NCI-H2029 treated with DMSO at 0.1 percent for 48 hours (cell line): ENCODE measurements around the gene PCNT.
"Not testable (repeated sequence)": the region's sequence is repeated elsewhere in the genome, so short reads cannot be mapped to it uniquely, and the experiment has no call there.

Source experiments
- DNase-seq: peaks from one replicate; lab custom pipeline; 2025; lab: John Stamatoyannopoulos, UW

The PCNT gene

GRCh38 chr21:46304437-46304836, 19.5 kb upstream of the PCNT start:
- no peak for DNase-seq

GRCh38 chr21:46304955-46305354, 19.0 kb upstream of the PCNT start:
- DNase-seq = no peak

GRCh38 chr21:46307625-46308024, 16.3 kb upstream of the PCNT start:
- DNase-seq = no peak

GRCh38 chr21:46308431-46308830, 15.5 kb upstream of the PCNT start:
- DNase-seq = no peak

GRCh38 chr21:46310260-46310659, 13.7 kb upstream of the PCNT start:
- DNase-seq = not testable (repeated sequence)

GRCh38 chr21:46311568-46311967, 12.4 kb upstream of the PCNT start:
- no peak for DNase-seq

- DNase-seq = no peak
These were observed 11.0 kb upstream of the PCNT start for GRCh38 chr21:46312949-46313348.

GRCh38 chr21:46314441-46315020, 9.4 kb upstream of the PCNT start:
- no peak for DNase-seq

- DNase-seq = no peak
These were observed 7.1 kb upstream of the PCNT start for GRCh38 chr21:46316708-46317324.

- peak; percentile 51 for DNase-seq
These were observed 6.1 kb upstream of the PCNT start for GRCh38 chr21:46317710-46318463.

GRCh38 chr21:46318464-46318845, 5.5 kb upstream of the PCNT start:
- DNase-seq = no peak

- no peak for DNase-seq
These were observed 4.8 kb upstream of the PCNT start for GRCh38 chr21:46319186-46319585.

- DNase-seq = no peak
These were observed 3.6 kb upstream of the PCNT start for GRCh38 chr21:46320331-46320801.

- no peak for DNase-seq
These were observed 1.4 kb upstream of the PCNT start for GRCh38 chr21:46322351-46323226.

GRCh38 chr21:46323227-46323709, 688 bp upstream of the PCNT start:
- no peak for DNase-seq

- peak; percentile 38 for DNase-seq
These were observed 575 bp downstream of the PCNT start for GRCh38 chr21:46324390-46325072.

GRCh38 chr21:46325073-46325912, 1.3 kb downstream of the PCNT start:
- DNase-seq = no peak

- DNase-seq = no peak
These were observed 2.3 kb downstream of the PCNT start for GRCh38 chr21:46326110-46326703.

- no peak for DNase-seq
These were observed 3.8 kb downstream of the PCNT start for GRCh38 chr21:46327711-46328110.

GRCh38 chr21:46328151-46328550, 4.2 kb downstream of the PCNT start:
- no peak for DNase-seq
